ENCODE data around the gene SYT1.

- TF ChIP-seq CTCF (IDR thresholded peaks at IDR 0.05; ENCODE audit: low read depth, low read length) (no peak), POLR2A (IDR thresholded peaks at IDR 0.05; ENCODE audit: extremely low read depth, insufficient read length) (no peak)
These were observed 251.2 kb downstream of the SYT1 start for GRCh38 chr12:79115743-79116142.
